GM23338 (cell line): ENCODE measurements around the gene DCUN1D4. TPM values are rescaled to one million over a fixed set of nuclear protein-coding genes. Genes with fewer than 3 reads are reported as not detected.

Experiments
- ATAC-seq: fragments of 200-7000 bp; cut with Tn5 transposase; 3 replicates; pipeline ENCODE4 v1.9.1; 2020
- DNase-seq: peaks from one replicate; pipeline ENCODE4 v3.0.0-alpha.2; 2015; ENCODE audit warnings: low spot score
- H2AFZ ChIP-seq: fragments of 200-600 bp; sonication (generic); 2 replicates; pipeline ENCODE4 v1.8.0; 2016; ENCODE audit warnings: antibody characterized with exemption, mild to moderate bottlenecking, moderate library complexity
- H3F3A ChIP-seq: fragments of 200-600 bp; sonication (generic); replicated peaks from 2 replicates; pipeline ENCODE4 v1.8.0; 2017; ENCODE audit warnings: antibody characterized with exemption, mixed run types, low read depth
- H3K27ac ChIP-seq: fragments of 200-600 bp; sonication (generic); 2 replicates; pipeline ENCODE4 v1.6.1; 2016; ENCODE audit warnings: low read depth
- H3K27me3 ChIP-seq: fragments of 200-600 bp; sonication (generic); 2 replicates; pipeline ENCODE4 v1.8.0; 2016; ENCODE audit warnings: mild to moderate bottlenecking, mixed run types, moderate library complexity; ENCODE audit not compliant: insufficient read depth
- H3K36me3 ChIP-seq: fragments of 200-600 bp; sonication (generic); 2 replicates; pipeline ENCODE4 v1.8.0; 2016; ENCODE audit warnings: mild to moderate bottlenecking; ENCODE audit not compliant: insufficient read depth
- H3K4me1 ChIP-seq: fragments of 200-600 bp; sonication (generic); 2 replicates; pipeline ENCODE4 v1.8.0; 2016; ENCODE audit warnings: mild to moderate bottlenecking, moderate library complexity; ENCODE audit not compliant: insufficient read depth
- H3K4me2 ChIP-seq: fragments of 200-600 bp; sonication (generic); 2 replicates; pipeline ENCODE4 v1.7.1; 2017; ENCODE audit warnings: mixed run types
- H3K4me3 ChIP-seq: fragments of 200-600 bp; sonication (generic); 2 replicates; pipeline ENCODE4 v1.6.1; 2016; ENCODE audit warnings: mixed run types
- H3K79me2 ChIP-seq: fragments of 200-600 bp; sonication (generic); replicated peaks from 2 replicates; pipeline ENCODE4 v1.8.0; 2017; ENCODE audit warnings: mild to moderate bottlenecking; ENCODE audit not compliant: insufficient read depth
- H3K9me2 ChIP-seq: fragments of 200-600 bp; sonication (generic); 2 replicates; pipeline ENCODE4 v1.8.0; 2017; ENCODE audit not compliant: insufficient read depth
- H4K20me1 ChIP-seq: fragments of 200-600 bp; sonication (generic); replicated peaks from 2 replicates; pipeline ENCODE4 v1.8.0; 2017; ENCODE audit warnings: mild to moderate bottlenecking; ENCODE audit not compliant: insufficient read depth
- H3K27ac Mint-ChIP-seq: 2 replicates; pipeline ENCODE4 v1.8.0; 2020; ENCODE audit warnings: inconsistent platforms, mild to moderate bottlenecking, moderate library complexity, mixed read lengths
- H3K27me3 Mint-ChIP-seq: 3 replicates; pipeline ENCODE4 v1.8.0; 2022; ENCODE audit warnings: low read depth, mild to moderate bottlenecking, moderate library complexity, mixed read lengths, inconsistent platforms; ENCODE audit not compliant: insufficient read depth, poor library complexity
- H3K36me3 Mint-ChIP-seq: 3 replicates; pipeline ENCODE4 v1.8.0; 2021; ENCODE audit warnings: low read depth, mild to moderate bottlenecking, inconsistent platforms, moderate library complexity, mixed read lengths
- H3K4me1 Mint-ChIP-seq: 3 replicates; pipeline ENCODE4 v1.8.0; 2020; ENCODE audit warnings: mild to moderate bottlenecking, inconsistent platforms, mixed read lengths
- H3K4me3 Mint-ChIP-seq: 3 replicates; pipeline ENCODE4 v1.8.0; 2021; ENCODE audit warnings: moderate library complexity, mild to moderate bottlenecking, inconsistent platforms, mixed read lengths
- H3K9me3 Mint-ChIP-seq: 3 replicates; pipeline ENCODE4 v1.8.0; 2020; ENCODE audit warnings: moderate library complexity, mild to moderate bottlenecking, inconsistent platforms, mixed read lengths
- CREB1 ChIP-seq: fragments of 250-450 bp; sonication (Bioruptor Pico); IDR thresholded peaks from 2 replicates; pipeline ENCODE4 v1.5.0; 2020; ENCODE audit warnings: low read depth, mild to moderate bottlenecking, moderate library complexity
- EZH2 ChIP-seq: fragments of 200-600 bp; sonication (generic); IDR thresholded peaks from one replicate; pipeline ENCODE4 v1.8.0; 2017; ENCODE audit warnings: antibody characterized with exemption, mild to moderate bottlenecking, low read depth; ENCODE audit not compliant: unreplicated experiment
- EZH2phosphoT487 ChIP-seq: fragments of 200-600 bp; sonication (generic); IDR thresholded peaks from one replicate; pipeline ENCODE4 v1.8.1; 2018; ENCODE audit warnings: antibody characterized with exemption; ENCODE audit not compliant: unreplicated experiment
- JUNB ChIP-seq: IDR thresholded peaks from one replicate; pipeline ENCODE4 v1.6.1; 2016; ENCODE audit warnings: antibody characterized with exemption; ENCODE audit not compliant: unreplicated experiment
- NANOG ChIP-seq: IDR thresholded peaks from 2 replicates; pipeline ENCODE4 v1.6.1; 2016; ENCODE audit warnings: antibody characterized with exemption, borderline replicate concordance
- POLR2AphosphoS5 ChIP-seq: IDR thresholded peaks from 2 replicates; pipeline ENCODE4 v1.6.1; 2016; ENCODE audit warnings: antibody characterized with exemption, low read depth
- STAT1 ChIP-seq: IDR thresholded peaks from one replicate; pipeline ENCODE4 v1.6.1; 2016; ENCODE audit warnings: antibody characterized with exemption; ENCODE audit not compliant: unreplicated experiment
- ZNF114 ChIP-seq: fragments of 250-450 bp; sonication (Bioruptor Pico); IDR thresholded peaks from 2 replicates; pipeline ENCODE4 v1.5.0; 2020; ENCODE audit warnings: mild to moderate bottlenecking, moderate library complexity
- ZNF331 ChIP-seq: fragments of 250-450 bp; sonication (Bioruptor Pico); IDR thresholded peaks from 2 replicates; pipeline ENCODE4 v1.5.0; 2020; ENCODE audit warnings: low read depth, mild to moderate bottlenecking, moderate library complexity
- polyA plus RNA-seq: library from polyadenylated mRNA; unstranded; fragments of >200 nt; fragmentation: Nextera tagmentation; extraction: Ambion mirVana; gene quantifications from 2 replicates; pipeline ENCODE4 v1.2.1, GENCODE V29; 2016
- total RNA-seq: library from RNA; depleted of rRNA; stranded (reverse); fragments of >200 nt; shearing (Covaris generic); gene quantifications from 2 replicates; pipeline ENCODE4 v1.2.3, GENCODE V29; 2014
- TF ChIP-seq, protein P1 (sequence below): IDR thresholded peaks from 2 replicates; pipeline ENCODE4 v1.6.1; 2016; ENCODE audit warnings: antibody characterized with exemption
- TF ChIP-seq, protein P2 (sequence below), 2 experiments: fragments of 200-600 bp in 1 of 2; sonication (generic) in 1 of 2; conservative IDR thresholded peaks; 2 replicates each; pipeline versions ENCODE4 v1.5.1 to v1.6.1; 2016 to 2017; ENCODE audit warnings: antibody characterized with exemption in 2 of 2, low read depth in 2 of 2, mild to moderate bottlenecking in 2 of 2, moderate library complexity in 1 of 2
- TF ChIP-seq, protein P3 (sequence below): fragments of 250-450 bp; sonication (Bioruptor Pico); IDR thresholded peaks from 2 replicates; pipeline ENCODE4 v1.5.0; 2020; ENCODE audit warnings: mild to moderate bottlenecking, moderate library complexity
- TF ChIP-seq, protein P4 (sequence below): IDR thresholded peaks from one replicate; pipeline ENCODE4 v1.6.1; 2018; ENCODE audit warnings: antibody characterized with exemption; ENCODE audit not compliant: unreplicated experiment

Gene DCUN1D4
- total and polyA plus RNA-seq, 2 experiments from 2014 or later = 26.1 to 54.8 TPM

DNA sequence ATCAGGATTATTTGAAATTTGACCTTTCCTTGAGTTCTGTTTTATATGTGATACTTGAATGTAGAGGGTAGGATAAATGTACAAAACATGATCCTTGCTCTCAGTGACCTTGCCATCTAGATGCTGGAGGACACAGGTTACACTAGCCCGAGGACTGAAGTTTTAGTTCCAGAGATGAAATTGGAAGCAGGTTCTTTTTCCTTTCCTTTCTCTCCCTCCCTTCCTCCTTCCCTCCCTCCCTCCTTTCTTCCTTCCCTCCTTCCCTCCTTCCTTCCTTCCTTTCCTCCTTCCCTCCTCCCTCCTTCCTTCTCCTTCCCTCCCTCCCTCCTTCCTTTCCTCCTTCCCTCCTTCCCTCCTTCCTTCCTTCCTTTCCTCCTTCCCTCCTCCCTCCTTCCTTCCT, 122.9 kb downstream of the DCUN1D4 start:
- H3K9me2 ChIP-seq = no peaks in the 10 kb centered on the region
- no peak overlapping the region for H3K4me2 ChIP-seq
- Mint-ChIP-seq H3K4me3 (no peak overlapping the region), H3K9me3 (peaks cover 16% of the 10 kb centered on the region; the same call in 2 of the 3 replicates), H3K4me1 (peaks cover 4% of the 10 kb centered on the region; the same call in 2 of the 3 replicates), H3K27me3 (no peaks in the 10 kb centered on the region), H3K27ac (no peak overlapping the region), H3K36me3 (no peaks in the 10 kb centered on the region; the same call in 2 of the 3 replicates)
- H3K27ac ChIP-seq = no peak overlapping the region
- no peaks in the 10 kb centered on the region for H3K79me2 ChIP-seq
- no peak overlapping the region for H3K4me3 ChIP-seq
- no peaks in the 10 kb centered on the region for H4K20me1 ChIP-seq
- no peaks in the 10 kb centered on the region for H3F3A ChIP-seq
- TF ChIP-seq, protein P1, sequence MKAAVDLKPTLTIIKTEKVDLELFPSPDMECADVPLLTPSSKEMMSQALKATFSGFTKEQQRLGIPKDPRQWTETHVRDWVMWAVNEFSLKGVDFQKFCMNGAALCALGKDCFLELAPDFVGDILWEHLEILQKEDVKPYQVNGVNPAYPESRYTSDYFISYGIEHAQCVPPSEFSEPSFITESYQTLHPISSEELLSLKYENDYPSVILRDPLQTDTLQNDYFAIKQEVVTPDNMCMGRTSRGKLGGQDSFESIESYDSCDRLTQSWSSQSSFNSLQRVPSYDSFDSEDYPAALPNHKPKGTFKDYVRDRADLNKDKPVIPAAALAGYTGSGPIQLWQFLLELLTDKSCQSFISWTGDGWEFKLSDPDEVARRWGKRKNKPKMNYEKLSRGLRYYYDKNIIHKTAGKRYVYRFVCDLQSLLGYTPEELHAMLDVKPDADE = no peak
- TF ChIP-seq, protein P2, sequence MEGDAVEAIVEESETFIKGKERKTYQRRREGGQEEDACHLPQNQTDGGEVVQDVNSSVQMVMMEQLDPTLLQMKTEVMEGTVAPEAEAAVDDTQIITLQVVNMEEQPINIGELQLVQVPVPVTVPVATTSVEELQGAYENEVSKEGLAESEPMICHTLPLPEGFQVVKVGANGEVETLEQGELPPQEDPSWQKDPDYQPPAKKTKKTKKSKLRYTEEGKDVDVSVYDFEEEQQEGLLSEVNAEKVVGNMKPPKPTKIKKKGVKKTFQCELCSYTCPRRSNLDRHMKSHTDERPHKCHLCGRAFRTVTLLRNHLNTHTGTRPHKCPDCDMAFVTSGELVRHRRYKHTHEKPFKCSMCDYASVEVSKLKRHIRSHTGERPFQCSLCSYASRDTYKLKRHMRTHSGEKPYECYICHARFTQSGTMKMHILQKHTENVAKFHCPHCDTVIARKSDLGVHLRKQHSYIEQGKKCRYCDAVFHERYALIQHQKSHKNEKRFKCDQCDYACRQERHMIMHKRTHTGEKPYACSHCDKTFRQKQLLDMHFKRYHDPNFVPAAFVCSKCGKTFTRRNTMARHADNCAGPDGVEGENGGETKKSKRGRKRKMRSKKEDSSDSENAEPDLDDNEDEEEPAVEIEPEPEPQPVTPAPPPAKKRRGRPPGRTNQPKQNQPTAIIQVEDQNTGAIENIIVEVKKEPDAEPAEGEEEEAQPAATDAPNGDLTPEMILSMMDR (conservative IDR thresholded peaks at IDR 0.05; ENCODE audit: low read depth in 2 of 2) = no peak
- TF ChIP-seq NANOG = no peak
- TF ChIP-seq JUNB = no peak
- TF ChIP-seq, protein P3, sequence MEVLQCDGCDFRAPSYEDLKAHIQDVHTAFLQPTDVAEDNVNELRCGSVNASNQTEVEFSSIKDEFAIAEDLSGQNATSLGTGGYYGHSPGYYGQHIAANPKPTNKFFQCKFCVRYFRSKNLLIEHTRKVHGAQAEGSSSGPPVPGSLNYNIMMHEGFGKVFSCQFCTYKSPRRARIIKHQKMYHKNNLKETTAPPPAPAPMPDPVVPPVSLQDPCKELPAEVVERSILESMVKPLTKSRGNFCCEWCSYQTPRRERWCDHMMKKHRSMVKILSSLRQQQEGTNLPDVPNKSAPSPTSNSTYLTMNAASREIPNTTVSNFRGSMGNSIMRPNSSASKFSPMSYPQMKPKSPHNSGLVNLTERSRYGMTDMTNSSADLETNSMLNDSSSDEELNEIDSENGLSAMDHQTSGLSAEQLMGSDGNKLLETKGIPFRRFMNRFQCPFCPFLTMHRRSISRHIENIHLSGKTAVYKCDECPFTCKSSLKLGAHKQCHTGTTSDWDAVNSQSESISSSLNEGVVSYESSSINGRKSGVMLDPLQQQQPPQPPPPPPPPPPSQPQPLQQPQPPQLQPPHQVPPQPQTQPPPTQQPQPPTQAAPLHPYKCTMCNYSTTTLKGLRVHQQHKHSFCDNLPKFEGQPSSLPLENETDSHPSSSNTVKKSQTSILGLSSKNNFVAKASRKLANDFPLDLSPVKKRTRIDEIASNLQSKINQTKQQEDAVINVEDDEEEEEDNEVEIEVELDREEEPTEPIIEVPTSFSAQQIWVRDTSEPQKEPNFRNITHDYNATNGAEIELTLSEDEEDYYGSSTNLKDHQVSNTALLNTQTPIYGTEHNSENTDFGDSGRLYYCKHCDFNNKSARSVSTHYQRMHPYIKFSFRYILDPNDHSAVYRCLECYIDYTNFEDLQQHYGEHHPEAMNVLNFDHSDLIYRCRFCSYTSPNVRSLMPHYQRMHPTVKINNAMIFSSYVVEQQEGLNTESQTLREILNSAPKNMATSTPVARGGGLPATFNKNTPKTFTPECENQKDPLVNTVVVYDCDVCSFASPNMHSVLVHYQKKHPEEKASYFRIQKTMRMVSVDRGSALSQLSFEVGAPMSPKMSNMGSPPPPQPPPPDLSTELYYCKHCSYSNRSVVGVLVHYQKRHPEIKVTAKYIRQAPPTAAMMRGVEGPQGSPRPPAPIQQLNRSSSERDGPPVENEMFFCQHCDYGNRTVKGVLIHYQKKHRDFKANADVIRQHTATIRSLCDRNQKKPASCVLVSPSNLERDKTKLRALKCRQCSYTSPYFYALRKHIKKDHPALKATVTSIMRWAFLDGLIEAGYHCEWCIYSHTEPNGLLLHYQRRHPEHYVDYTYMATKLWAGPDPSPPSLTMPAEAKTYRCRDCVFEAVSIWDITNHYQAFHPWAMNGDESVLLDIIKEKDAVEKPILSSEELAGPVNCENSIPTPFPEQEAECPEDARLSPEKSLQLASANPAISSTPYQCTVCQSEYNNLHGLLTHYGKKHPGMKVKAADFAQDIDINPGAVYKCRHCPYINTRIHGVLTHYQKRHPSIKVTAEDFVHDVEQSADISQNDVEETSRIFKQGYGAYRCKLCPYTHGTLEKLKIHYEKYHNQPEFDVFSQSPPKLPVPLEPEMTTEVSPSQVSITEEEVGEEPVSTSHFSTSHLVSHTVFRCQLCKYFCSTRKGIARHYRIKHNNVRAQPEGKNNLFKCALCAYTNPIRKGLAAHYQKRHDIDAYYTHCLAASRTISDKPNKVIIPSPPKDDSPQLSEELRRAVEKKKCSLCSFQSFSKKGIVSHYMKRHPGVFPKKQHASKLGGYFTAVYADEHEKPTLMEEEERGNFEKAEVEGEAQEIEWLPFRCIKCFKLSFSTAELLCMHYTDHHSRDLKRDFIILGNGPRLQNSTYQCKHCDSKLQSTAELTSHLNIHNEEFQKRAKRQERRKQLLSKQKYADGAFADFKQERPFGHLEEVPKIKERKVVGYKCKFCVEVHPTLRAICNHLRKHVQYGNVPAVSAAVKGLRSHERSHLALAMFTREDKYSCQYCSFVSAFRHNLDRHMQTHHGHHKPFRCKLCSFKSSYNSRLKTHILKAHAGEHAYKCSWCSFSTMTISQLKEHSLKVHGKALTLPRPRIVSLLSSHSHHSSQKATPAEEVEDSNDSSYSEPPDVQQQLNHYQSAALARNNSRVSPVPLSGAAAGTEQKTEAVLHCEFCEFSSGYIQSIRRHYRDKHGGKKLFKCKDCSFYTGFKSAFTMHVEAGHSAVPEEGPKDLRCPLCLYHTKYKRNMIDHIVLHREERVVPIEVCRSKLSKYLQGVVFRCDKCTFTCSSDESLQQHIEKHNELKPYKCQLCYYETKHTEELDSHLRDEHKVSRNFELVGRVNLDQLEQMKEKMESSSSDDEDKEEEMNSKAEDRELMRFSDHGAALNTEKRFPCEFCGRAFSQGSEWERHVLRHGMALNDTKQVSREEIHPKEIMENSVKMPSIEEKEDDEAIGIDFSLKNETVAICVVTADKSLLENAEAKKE = no peak
- no peak for TF ChIP-seq ZNF114 (CRISPR knock-in tag)
- no peak for TF ChIP-seq POLR2AphosphoS5
- no peak for TF ChIP-seq EZH2phosphoT487
- TF ChIP-seq, protein P4, sequence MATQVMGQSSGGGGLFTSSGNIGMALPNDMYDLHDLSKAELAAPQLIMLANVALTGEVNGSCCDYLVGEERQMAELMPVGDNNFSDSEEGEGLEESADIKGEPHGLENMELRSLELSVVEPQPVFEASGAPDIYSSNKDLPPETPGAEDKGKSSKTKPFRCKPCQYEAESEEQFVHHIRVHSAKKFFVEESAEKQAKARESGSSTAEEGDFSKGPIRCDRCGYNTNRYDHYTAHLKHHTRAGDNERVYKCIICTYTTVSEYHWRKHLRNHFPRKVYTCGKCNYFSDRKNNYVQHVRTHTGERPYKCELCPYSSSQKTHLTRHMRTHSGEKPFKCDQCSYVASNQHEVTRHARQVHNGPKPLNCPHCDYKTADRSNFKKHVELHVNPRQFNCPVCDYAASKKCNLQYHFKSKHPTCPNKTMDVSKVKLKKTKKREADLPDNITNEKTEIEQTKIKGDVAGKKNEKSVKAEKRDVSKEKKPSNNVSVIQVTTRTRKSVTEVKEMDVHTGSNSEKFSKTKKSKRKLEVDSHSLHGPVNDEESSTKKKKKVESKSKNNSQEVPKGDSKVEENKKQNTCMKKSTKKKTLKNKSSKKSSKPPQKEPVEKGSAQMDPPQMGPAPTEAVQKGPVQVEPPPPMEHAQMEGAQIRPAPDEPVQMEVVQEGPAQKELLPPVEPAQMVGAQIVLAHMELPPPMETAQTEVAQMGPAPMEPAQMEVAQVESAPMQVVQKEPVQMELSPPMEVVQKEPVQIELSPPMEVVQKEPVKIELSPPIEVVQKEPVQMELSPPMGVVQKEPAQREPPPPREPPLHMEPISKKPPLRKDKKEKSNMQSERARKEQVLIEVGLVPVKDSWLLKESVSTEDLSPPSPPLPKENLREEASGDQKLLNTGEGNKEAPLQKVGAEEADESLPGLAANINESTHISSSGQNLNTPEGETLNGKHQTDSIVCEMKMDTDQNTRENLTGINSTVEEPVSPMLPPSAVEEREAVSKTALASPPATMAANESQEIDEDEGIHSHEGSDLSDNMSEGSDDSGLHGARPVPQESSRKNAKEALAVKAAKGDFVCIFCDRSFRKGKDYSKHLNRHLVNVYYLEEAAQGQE = no peak
- TF ChIP-seq CREB1 (CRISPR knock-in tag) = no peak
- TF ChIP-seq EZH2 = no peak
- TF ChIP-seq ZNF331 = no peak
- no peak for TF ChIP-seq STAT1
- ATAC-seq = no peak
- DNase-seq = no peak
- no peaks in the 10 kb centered on the region for H3K27me3 ChIP-seq
- H3K4me1 ChIP-seq = peaks cover 7% of the 10 kb centered on the region; the same call in 1 of the 2 replicates
- no peaks in the 10 kb centered on the region for H3K36me3 ChIP-seq
- H2AFZ ChIP-seq = no peak overlapping the region
